HG03378 (cell line): ENCODE measurements around the gene TUBG2.
A peak's percentile ranks its signal among the peaks of the same experiment; 100 is the strongest.
"Not testable (repeated sequence)": the region's sequence is repeated elsewhere in the genome, so short reads cannot be mapped to it uniquely, and the experiment has no call there.

Experiments
- ATAC-seq: cut with Tn5 transposase; IDR thresholded peaks from one replicate; pipeline ENCODE4 v1.9.1; 2021; ENCODE audit warnings: mild to moderate bottlenecking, moderate library complexity; ENCODE audit not compliant: unreplicated experiment

The TUBG2 gene

DNA sequence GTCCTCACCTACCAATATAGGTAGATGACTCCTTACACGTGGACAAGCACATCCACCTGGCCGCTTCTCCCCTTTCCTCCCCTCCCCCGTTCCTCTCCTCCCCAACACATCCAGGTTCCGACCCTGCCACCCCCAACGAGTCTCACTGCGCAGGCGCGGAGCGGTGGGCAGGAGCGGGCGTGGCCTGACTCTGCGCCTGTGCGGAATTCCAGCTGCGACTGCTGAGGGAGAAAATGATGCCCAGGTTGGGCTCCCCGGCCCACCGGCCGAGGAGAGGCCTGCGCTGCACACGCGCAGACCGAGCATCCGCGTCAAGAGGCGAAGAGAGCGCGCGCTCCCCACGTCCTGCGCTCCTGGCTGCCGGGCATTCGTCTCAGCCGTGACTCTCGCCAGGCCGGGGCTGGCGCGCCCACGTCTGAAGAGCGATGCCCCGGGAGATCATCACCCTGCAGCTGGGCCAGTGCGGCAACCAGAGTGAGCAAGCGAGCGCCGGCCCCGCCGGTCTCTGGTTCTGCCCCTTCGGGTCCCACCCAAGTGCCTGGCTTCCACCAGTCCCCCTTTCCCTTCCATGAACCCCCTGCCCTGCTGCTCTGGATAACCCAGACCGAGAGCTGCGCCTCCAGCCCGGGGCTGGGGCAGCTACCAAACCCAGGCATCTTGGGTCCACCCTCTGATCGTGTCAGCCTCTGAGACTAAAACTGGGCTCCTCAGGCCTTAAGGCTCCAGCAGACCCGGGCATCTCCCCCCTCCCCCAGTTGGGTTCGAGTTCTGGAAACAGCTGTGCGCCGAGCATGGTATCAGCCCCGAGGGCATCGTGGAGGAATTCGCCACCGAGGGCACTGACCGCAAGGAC lies at the start of gene TUBG2:
TUBG2 (plus strand) TSS at position 206 of the 853 bp plus-strand sequence; CDS start at position 426, 220 bp downstream.
- no peak for ATAC-seq

DNA sequence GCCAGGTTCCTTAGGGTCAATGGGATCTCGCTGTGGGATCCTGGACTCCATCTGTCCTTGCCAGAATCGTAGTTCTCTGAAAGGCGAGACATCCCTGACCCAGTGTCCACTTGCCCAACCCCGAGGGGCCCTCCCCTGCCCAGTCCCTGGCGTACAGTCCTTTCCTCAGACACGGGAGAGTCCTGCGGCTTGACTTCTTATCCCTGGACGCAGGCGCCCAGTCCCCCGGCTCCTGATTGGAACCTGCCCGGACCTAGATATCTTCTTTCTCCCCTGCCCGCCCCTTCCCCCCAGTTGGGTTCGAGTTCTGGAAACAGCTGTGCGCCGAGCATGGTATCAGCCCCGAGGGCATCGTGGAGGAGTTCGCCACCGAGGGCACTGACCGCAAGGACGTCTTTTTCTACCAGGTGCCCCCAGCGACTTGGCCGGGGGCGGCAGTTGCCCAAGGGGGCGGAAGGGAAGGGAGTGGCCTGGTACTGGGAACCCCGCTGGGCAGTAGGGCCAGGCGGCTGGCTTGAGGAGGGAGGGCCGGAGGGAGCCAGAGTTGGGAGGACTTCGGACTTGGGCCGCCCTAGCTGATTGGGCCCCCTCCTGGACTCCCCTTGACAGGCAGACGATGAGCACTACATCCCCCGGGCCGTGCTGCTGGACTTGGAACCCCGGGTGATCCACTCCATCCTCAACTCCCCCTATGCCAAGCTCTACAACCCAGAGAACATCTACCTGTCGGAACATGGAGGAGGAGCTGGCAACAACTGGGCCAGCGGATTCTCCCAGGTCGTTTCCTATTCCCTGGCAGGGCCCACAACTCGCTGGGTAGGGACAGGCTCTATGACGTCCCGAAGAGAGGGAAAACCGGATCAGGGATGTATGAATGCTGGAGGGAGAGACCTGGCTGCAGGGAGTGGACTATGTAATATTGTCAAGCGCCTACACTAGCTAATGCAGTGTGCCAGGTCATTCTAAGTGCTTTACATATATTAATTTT lies 49.0 kb upstream of the TUBG2 start:
- ATAC-seq: not testable (repeated sequence)

DNA sequence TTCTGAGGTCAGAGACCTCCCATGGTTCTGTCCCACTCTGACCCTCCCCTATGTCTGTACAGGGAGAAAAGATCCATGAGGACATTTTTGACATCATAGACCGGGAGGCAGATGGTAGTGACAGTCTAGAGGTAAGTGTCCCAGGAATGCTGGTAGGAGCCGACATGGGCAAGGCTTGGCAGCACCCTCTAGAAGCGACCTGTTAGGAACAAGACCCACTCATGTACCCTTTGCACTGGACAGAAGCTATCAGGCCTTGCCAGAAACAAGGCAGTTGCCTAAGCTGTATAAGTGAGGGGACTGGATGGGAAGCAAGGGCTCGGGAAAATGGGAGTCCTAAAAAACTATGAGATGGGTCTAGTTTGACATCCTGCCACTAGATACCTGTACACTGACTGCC lies 47.1 kb upstream of the TUBG2 start:
- no peak for ATAC-seq

DNA sequence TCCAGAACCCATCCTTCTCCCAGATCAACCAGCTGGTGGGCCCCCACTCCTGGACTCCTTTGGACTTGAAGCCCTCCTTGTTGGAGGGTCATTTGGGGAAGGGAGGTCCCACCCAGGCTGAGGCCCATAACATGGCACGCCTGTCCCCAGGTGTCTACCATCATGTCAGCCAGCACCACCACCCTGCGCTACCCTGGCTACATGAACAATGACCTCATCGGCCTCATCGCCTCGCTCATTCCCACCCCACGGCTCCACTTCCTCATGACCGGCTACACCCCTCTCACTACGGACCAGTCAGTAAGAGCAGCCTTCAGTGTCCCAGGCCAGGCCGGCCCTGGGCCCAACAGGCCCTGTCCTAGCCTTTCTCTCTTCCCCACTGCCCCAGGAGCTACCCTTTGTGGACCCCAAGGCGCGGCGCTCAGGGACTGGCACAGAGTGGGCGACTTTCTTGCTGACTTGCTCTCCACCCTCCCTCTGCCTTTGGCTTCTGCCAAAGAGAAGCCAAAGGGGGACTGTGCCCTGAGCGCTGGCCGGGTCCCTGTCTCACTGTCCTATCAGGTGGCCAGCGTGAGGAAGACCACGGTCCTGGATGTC lies 45.3 kb upstream of the TUBG2 start:
- no peak for ATAC-seq

DNA sequence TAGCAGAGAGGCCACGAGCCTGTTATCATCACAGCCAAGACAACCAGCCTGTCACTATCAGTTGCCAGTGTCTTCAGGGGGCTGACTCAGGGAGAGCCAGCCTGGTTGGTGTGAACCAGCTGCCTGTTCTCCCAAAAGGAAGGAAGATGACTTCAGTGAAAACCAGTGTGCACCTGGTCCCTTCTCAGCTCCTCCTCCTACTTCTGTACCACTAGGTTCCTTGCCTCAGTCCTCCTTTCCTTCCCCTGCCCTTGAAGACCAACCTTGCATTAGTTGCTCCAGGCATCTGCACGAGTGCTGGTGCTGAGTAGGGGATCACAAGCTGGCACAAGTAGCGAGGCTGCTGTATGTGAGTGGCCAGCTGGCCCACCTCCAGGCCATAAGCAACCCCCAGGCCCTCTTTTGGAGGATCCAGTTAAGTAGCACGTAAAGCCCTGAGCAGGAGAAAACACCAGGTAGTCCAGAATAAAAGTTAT lies 41.1 kb upstream of the TUBG2 start:
- no peak for ATAC-seq

DNA sequence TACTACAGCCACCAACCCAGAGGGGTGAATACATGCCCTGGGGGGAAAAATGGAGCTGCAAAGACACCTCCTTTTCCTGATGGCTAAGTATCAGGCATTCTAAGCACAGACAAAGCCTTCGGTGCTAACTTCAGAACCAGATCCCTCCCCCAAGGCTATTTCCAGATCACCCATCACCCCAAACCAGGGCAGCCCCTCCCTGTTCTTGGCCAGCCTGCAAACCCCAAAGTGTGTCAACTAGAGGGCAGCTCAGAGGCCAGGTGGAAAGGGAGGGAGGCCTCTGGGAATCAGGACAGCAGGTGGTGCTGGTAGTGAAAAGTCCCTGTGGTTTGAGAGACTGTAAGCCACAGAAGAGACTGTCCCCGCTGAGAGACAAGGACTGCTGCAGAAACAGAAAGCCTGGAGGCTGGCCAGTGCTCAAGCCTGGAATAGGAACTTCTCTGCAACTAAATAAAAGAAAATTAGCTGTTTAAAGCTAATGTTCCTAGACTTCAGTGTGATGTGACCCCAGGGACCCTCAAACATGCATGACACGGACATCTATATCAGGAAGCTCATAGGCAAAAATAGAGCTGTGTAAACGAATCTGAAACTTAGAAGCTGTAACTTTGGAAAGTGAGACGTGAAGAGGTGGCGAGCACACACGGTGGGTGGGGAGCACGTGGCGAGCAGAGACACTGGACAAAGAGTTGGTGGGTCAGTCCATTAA lies 40.5 kb upstream of the TUBG2 start:
- ATAC-seq: peak; percentile 58

DNA sequence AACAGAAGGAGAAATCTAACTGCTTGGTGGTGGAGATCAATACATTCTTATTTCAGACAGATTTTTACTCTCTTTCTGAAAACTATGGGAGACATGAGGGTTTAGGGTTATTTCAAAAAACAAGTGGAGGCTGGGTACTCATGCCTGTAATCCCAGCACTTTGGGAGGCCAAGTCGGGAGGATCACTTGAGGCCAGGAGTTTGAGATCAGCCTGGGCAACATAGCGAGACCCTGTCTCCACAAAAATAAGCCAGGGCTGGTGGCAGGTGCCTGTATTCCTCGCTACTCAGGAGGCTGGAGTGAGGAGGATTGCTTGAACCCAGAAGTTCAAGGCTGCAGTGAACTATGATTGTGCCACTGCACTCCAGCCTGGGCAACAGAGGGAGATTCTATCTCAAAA lies 37.1 kb upstream of the TUBG2 start:
- not testable (repeated sequence) for ATAC-seq

DNA sequence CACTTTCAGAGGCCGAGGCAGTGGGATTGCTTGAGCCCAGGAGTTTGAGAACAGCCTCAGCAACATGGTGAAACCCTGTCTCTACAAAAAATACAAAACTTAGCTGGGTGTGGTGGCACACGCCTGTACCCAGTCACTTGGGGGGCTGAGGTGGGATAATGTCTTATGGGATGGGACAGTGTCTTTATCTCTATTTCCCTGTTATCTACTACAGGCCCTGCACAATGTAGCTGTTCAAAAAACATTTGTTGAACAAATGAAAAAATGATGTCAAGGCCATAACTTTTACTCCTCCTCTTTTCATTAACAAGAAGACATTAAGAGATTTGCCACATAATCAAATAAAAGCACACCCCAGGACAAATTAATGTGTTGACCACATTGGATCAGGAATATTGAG lies 35.8 kb upstream of the TUBG2 start:
- no peak for ATAC-seq

DNA sequence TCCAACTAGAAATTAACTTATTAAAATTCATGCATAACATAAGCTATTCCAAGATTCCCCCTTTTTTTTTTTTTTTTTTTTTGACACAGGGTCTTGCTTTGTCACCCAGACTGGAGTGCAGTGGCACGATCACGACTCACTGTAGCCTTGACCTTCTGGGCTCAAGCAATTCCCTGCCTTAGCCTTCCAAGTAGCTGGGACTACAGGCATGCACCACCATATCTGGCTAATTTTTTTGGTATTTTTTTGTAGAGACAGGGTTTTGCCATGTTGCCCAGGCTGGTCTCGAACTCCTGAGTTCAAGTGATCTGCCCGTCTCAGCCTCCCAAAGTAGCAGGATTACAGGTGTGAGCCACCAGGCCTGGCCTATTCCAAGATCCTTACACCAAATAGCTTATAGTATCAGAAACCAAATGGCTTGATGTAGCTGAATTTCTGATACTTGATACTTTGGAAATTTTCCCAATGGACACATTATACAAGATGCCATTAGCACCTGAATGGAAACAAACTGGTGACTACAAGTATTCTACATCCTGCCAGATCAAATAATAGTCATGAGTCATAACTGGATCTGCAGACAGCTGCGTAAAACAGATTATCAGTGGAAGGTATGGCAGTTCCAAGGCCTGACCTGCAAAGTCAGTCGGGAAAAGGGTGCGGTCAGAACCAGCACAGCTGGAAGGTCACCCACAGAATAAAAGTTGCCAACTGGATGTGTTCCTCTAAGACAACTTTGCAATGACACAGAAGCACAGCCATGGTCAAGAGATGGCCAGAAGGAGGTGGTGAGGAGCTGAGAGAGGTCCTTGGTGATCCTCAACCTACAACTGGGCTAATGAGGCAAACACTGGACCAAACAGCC lies 35.1 kb upstream of the TUBG2 start:
- ATAC-seq: no peak

DNA sequence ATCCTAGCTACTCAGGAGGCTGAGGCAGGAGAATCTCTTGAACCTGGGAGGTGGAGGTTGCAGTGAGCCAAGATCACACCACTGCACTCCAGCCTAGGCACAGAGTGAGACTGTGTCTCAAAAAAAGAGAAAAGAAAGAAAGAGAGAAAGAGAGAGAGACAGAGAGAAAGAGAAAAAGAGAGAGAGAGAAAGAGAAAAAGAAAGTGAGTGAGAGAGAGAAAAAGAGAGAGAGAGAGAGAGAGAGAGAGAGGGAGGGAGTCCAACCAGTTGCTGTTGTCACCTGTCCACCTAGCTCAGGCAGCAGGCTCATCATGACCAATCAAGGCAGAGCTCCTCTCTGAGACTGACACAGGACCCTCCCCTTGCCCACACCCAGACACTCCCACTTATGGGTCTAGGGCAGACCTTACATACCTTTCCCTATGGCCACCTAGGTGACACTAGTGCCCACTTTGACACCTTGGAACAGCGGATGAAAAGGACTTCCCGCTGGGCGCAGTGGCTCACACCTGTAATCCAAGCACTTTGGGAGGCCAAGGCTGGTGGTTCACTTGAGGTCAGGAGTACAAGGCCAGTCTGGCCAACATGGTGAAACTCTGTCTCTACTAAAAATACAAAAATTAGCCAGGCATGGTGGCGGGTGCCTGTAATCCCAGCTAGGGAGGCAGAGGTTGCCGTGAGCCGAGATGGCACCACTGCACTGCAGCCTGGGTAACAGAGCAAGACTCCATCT lies 31.9 kb upstream of the TUBG2 start:
- not testable (repeated sequence) for ATAC-seq

DNA sequence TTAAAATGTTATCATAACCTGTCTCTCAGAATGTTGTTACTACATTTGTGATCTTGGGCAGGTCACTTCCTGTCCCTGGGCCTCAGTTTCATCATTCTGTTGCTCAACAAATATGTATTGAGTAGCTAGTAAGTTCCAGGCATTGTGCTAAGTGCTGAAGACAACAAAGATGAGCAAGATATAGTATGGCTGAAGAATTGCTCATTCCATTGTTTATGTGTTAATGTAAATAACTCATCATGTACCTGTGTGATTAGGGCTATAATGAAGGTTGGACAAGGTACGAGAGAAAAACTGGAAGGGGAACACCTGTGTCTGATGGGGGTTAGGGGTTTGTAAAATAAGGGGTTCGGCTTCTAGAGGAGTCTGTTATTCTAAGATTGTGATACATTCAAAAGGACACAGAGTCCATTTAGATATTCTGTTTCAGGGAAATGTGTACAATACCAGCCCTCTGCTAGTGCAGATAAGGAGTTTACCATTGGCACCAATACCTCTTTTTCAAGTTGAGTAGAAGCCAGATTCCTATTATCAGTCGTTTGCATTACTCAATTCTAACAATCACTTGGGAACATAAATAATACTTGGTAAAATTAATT lies 29.6 kb upstream of the TUBG2 start:
- no peak for ATAC-seq

DNA sequence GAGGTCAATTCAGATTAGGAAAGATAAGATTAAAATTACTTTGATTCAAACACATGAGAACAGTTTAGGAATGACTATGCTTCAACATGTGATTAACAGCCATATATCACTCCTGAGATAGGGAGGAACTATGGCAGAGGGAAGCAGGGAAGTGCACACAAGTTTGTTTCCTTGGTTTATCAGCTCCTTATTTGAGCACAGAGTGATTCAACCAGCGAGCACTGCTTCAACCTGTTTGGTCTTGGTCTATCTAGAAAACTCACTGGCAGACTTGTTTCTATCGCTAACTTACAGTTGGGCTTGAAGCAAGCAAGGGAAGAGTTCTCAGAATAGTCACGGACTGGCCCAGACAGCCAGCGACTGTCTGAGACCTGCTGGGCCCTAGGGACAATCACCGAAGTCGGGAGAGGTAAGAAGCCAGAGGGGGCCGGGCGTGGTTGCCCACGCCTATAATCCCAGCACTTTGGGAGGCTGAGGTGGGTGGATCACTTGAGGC lies 26.1 kb upstream of the TUBG2 start:
- no peak for ATAC-seq

DNA sequence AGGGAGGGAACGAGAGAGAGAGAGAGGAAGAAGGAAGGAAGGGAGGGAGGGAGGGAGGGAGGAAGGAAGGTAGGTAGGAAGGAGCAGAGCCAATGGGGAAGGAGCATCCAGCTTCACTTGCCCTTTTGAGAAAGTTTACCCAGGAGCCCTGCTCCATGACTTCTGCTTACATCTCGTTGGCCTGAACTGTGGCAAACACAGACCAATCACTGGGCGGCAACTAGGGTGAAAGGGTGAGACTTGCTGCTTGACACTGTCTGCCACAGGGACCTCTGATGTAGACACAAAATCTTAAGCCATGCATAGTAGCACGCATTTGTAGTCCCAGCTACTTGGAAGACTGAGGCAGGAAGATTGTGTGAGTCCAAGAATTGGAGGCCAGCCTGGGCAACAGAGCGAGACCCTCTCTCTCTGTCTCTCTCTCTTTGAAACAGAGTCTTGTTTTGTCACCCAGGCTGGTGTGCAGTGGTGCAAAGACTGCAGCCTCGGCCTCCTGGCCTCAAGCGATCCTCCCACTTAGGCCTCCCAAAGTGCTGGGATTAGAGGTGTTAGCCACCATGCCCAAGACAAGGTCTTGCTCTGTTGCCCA lies 19.5 kb upstream of the TUBG2 start:
- ATAC-seq: no peak

DNA sequence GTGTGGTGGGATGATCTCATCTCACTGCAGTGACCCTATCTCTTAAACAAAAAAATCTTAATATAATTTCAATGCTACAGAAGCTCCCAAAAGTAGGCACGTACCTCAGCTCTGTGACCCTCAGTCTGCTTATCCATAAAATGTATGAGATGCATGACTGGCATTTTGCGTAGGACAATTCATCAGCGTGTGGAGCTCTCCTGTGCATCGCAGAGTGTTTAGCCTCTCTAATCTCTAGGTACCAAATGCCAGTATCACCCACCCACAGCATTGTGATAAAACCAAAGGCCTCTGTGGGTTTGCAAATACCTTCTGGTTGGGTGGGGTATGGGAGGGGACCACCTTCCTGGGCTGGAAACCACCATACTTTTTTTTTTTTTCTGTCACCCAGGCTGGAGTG lies 19.0 kb upstream of the TUBG2 start:
- ATAC-seq: no peak

DNA sequence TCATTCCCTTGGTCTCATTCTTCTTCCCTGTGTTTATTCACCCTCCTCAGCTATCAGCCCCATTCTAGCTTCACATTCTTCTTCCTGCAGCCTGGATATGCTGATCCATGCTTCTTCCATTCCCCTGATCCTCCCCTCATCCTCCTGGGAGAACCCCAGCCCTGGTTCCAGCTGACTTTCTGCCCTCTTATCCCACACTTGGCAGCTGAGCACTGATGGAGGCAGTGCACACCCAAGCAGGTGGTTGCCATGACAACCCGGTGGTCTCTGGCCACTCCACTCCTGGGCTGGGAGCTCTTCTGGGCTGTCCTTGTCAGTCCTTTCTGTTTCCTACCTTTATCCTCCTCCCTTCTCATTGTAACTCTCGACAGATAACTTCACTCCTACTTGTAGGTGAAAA lies 16.7 kb upstream of the TUBG2 start:
- no peak for ATAC-seq

DNA sequence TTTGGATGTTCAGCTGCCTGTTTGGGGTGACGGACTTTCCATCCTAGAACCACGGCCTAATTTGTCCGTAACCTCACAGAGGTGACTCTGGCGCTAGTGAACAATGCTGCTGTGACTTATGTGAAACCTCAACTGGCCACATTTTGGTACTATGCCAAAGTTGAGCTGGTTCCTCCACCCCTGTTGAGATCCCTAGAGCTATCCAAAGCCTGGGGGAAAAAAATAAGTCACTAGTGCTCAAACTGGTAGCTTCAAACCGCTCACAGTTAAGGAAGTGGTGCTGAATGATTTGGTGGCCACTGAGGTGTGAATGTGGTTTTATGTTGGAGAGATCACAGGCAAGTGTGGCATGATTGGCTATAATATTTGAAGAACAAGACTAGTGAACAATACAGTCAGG lies 11.3 kb upstream of the TUBG2 start:
- ATAC-seq: no peak

DNA sequence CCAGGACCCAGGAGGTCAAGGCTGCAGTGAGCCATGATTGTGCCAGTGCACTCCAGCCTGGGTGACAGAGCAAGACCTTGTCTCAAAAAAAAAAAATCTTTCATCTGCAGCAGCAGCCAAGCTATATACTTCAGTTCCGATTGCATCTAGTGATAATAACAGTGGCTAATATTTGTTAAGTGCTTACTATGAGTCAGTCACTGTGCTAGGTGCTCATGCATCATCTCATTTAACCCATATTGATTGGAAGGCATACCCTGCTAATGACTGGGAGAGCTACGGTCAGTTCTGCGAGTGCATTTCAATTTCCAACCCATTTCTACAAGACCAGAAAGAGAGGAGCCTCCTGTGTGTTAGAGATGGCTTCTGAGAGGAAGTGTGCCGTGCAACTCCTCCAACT lies 7.7 kb upstream of the TUBG2 start:
- ATAC-seq: no peak
